NOMO-1 treated with DMSO at 0.1 percent for 48 hours (cell line): ENCODE results near the gene CDC42BPB.

Experiments
- DNase-seq: peaks from one replicate; lab custom pipeline; 2025; ENCODE audit not compliant: unreplicated experiment; lab: John Stamatoyannopoulos, UW

The CDC42BPB gene, protein sequence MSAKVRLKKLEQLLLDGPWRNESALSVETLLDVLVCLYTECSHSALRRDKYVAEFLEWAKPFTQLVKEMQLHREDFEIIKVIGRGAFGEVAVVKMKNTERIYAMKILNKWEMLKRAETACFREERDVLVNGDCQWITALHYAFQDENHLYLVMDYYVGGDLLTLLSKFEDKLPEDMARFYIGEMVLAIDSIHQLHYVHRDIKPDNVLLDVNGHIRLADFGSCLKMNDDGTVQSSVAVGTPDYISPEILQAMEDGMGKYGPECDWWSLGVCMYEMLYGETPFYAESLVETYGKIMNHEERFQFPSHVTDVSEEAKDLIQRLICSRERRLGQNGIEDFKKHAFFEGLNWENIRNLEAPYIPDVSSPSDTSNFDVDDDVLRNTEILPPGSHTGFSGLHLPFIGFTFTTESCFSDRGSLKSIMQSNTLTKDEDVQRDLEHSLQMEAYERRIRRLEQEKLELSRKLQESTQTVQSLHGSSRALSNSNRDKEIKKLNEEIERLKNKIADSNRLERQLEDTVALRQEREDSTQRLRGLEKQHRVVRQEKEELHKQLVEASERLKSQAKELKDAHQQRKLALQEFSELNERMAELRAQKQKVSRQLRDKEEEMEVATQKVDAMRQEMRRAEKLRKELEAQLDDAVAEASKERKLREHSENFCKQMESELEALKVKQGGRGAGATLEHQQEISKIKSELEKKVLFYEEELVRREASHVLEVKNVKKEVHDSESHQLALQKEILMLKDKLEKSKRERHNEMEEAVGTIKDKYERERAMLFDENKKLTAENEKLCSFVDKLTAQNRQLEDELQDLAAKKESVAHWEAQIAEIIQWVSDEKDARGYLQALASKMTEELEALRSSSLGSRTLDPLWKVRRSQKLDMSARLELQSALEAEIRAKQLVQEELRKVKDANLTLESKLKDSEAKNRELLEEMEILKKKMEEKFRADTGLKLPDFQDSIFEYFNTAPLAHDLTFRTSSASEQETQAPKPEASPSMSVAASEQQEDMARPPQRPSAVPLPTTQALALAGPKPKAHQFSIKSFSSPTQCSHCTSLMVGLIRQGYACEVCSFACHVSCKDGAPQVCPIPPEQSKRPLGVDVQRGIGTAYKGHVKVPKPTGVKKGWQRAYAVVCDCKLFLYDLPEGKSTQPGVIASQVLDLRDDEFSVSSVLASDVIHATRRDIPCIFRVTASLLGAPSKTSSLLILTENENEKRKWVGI (N-terminal part only)

GRCh38 chr14:103057372-103058163, at the start of gene CDC42BPB:
Gene CDC42BPB (minus strand): TSS chr14:103057549. CDS start chr14:103057173, 376 bp downstream.
- DNase-seq: peak; percentile 64

- DNase-seq: peak; percentile 10
Observed at GRCh38 chr14:103105580-103106150, 48.3 kb upstream of the CDC42BPB start.

- DNase-seq: peak; percentile 39
Observed at GRCh38 chr14:103104654-103105452, 47.5 kb upstream of the CDC42BPB start.

GRCh38 chr14:103104389-103104653, 47.0 kb upstream of the CDC42BPB start:
- DNase-seq: no peak

GRCh38 chr14:103103461-103104388, 46.4 kb upstream of the CDC42BPB start:
- no peak for DNase-seq

- DNase-seq: no peak
Observed at GRCh38 chr14:103102689-103103260, 45.4 kb upstream of the CDC42BPB start.

GRCh38 chr14:103101963-103102688, 44.8 kb upstream of the CDC42BPB start:
- no peak for DNase-seq

DNA sequence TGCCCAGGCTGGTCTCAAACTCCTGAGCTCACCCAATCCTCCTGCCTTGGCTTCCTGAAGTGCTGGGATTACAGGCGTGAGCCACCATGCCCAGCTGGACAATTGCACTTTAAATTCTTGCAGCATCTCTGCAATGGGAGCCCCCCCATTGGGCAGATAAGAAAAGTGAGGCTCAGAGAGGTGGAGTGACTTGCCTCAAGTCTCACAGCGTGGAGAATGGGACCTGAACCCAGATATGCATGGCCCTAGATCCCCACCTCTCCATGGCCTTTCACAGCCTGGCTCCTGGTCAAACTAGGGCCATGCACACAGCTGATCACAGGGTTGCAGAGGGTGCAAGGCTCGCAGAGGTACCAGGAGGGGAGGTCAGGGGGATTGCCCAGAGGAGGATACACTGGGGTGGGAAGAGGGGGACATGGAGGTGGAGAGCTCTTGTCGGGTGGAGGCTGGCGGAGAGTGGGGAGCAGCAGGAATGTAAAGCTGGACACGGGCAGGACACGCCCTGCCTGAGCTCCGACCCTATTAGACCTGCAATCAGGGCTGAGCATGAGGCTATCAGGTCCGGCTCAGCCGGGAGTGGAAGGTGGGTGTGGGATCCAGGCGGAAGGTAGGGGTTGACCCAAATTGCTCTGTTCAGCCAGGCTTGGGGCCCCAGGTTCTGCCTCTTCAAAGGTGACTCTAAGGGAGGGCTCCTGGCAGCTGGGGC, 44.1 kb upstream of the CDC42BPB start:
- no peak for DNase-seq

GRCh38 chr14:103100281-103101121, 43.2 kb upstream of the CDC42BPB start:
- no peak for DNase-seq

- DNase-seq: no peak
Observed at GRCh38 chr14:103099733-103100280, 42.5 kb upstream of the CDC42BPB start.

DNA sequence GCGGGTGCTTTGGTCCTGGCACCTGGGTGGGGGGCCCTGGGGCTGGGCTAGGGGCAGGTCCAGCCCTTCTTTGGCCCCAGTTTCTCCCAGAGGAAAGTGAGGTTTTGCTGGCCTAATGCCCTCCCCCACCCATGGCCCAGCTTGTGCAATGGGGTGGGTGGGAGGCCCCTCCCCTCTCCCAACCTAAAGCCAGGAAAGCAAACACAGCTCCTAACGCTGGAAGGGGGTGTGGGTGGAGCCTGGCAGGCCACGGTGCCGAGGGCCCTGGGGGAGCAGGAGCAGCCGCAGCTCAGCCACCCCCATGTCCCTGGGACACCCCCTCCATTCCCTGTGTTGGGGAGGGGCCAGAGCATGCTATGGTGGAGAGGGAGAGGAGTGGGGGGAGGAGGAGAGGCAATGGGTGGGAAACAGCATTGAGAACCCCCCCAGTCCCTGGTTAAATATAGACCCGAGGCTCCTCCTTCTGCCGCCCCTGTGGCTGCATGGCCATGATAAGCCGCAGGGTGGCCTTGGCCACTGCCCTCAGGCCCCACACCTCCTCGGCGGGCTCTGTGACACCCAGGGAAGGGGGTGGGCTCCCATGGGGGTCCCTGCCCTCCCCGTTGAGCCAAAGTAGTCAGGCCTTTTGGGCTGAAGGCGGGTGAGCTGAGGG, 41.9 kb upstream of the CDC42BPB start:
- DNase-seq: no peak

- no peak for DNase-seq
Observed at GRCh38 chr14:103097994-103098957, 40.9 kb upstream of the CDC42BPB start.

- no peak for DNase-seq
Observed at GRCh38 chr14:103097244-103097993, 40.1 kb upstream of the CDC42BPB start.
